Measurements from ENCODE around the gene PECR. TPM values are rescaled to one million over a fixed set of nuclear protein-coding genes. Genes with fewer than 3 reads are reported as not detected.

Gene PECR
- total and polyA plus RNA-seq, 3 donors from 2014 or later, result 3.0 to 4.0 (median 3.0) TPM

- Histone ChIP-seq H3K27ac (no peak overlapping the region), H3K4me3 (no peak overlapping the region), H3K36me3 (ENCODE audit: low read depth, missing control alignments) (no peaks in the 10 kb centered on the region), H3K4me1 (peaks cover 6% of the 10 kb centered on the region), H3K27me3 (no peaks in the 10 kb centered on the region), H3K9me3 (no peaks in the 10 kb centered on the region)
- TF ChIP-seq CTCF (IDR thresholded peaks at IDR 0.05), result no peak
- no peak for TF ChIP-seq POLR2A (IDR thresholded peaks at IDR 0.05)
- intact Hi-C loops (cut with DNase I; ENCODE audit: low total_unique reads), result loop anchor here (10.0 kb wide), 1 partner anchor 64 kb away; no protein-coding TSS in a partner anchor
- DNase-seq, result no peak
- 89 to 94% methylated on average over 3 of the region's 3 CpGs for WGBS, 2 donors
These were observed 62.9 kb downstream of the PECR start for GRCh38 chr2:216018709-216019108.

- Histone ChIP-seq H3K36me3 (ENCODE audit: low read depth, missing control alignments) (no peaks in the 10 kb centered on the region), H3K27me3 (no peaks in the 10 kb centered on the region), H3K4me1 (peaks cover 6% of the 10 kb centered on the region), H3K9me3 (no peaks in the 10 kb centered on the region), H3K27ac (no peak overlapping the region), H3K4me3 (no peak overlapping the region)
- WGBS, 2 donors, result 85 to 86% methylated on average over 4 of the region's 4 CpGs
- no peak for DNase-seq
- TF ChIP-seq POLR2A (IDR thresholded peaks at IDR 0.05), result no peak
- no peak for TF ChIP-seq CTCF (IDR thresholded peaks at IDR 0.05)
- intact Hi-C loops (cut with DNase I; ENCODE audit: low total_unique reads), result loop anchor here (10.0 kb wide), 1 partner anchor 63 kb away; no protein-coding TSS in a partner anchor
These were observed 64.2 kb downstream of the PECR start for GRCh38 chr2:216017365-216017764.

- WGBS, 2 donors, result 80 to 85% methylated on average over 1 of the region's 1 CpG
These were observed 65.0 kb downstream of the PECR start for GRCh38 chr2:216016581-216016980.

GRCh38 chr2:216015722-216016464 lies 65.7 kb downstream of the PECR start:
- 66 to 72% methylated on average over 5 of the region's 5 CpGs for WGBS, 2 donors
- no peaks in the 10 kb centered on the region for H3K9me3 ChIP-seq
- no peaks in the 10 kb centered on the region for H3K27me3 ChIP-seq
- peaks cover 6% of the 10 kb centered on the region for H3K4me1 ChIP-seq
- no peaks in the 10 kb centered on the region for H3K36me3 ChIP-seq (ENCODE audit: low read depth, missing control alignments)
- no peak overlapping the region for H3K27ac ChIP-seq
- DNase-seq, result no peak
- intact Hi-C loops (cut with DNase I; ENCODE audit: low total_unique reads), result loop anchor here (10.0 kb wide), 1 partner anchor 61 kb away; no protein-coding TSS in a partner anchor
- TF ChIP-seq CTCF (IDR thresholded peaks at IDR 0.05) (no peak), POLR2A (IDR thresholded peaks at IDR 0.05) (no peak)
- no peak overlapping the region for H3K4me3 ChIP-seq

More at GRCh38 chr2:216016581-216016980, 65.0 kb downstream of the PECR start:
- DNase-seq, result no peak
- no peak overlapping the region for H3K4me3 ChIP-seq
- H3K36me3 ChIP-seq (ENCODE audit: low read depth, missing control alignments), result no peaks in the 10 kb centered on the region
- H3K9me3 ChIP-seq, result no peaks in the 10 kb centered on the region
- intact Hi-C loops (cut with DNase I; ENCODE audit: low total_unique reads), result loop anchor here (10.0 kb wide), 1 partner anchor 62 kb away; no protein-coding TSS in a partner anchor
- TF ChIP-seq POLR2A (IDR thresholded peaks at IDR 0.05) (no peak), CTCF (IDR thresholded peaks at IDR 0.05) (no peak)
- no peaks in the 10 kb centered on the region for H3K27me3 ChIP-seq
- H3K4me1 ChIP-seq, result peaks cover 6% of the 10 kb centered on the region
- H3K27ac ChIP-seq, result no peak overlapping the region
